ENCODE measurements around the gene SSUH2.
"Not testable (repeated sequence)": the region's sequence is repeated elsewhere in the genome, so short reads cannot be mapped to it uniquely, and the experiment has no call there.

Gene SSUH2

GRCh38 chr3:8593021-8593827 lies 51.4 kb downstream of the SSUH2 start:
- DNase-seq (ENCODE audit: low read depth in 1 of 2, low spot score in 1 of 2): no peak
- in situ Hi-C loops (cut with HindIII; ENCODE audit: low pct_unique_long_range_greater_than_20kb, low sequenced_read_pairs): no loop called here
- no peak for TF ChIP-seq JUND (IDR thresholded peaks at IDR 0.05; ENCODE audit: low read depth)

GRCh38 chr3:8589880-8590556 lies 54.6 kb downstream of the SSUH2 start:
- no peak for TF ChIP-seq JUND (IDR thresholded peaks at IDR 0.05; ENCODE audit: low read depth)
- in situ Hi-C loops (cut with HindIII; ENCODE audit: low pct_unique_long_range_greater_than_20kb, low sequenced_read_pairs): no loop called here
- DNase-seq (ENCODE audit: low read depth in 1 of 2, low spot score in 1 of 2): no peak

DNA sequence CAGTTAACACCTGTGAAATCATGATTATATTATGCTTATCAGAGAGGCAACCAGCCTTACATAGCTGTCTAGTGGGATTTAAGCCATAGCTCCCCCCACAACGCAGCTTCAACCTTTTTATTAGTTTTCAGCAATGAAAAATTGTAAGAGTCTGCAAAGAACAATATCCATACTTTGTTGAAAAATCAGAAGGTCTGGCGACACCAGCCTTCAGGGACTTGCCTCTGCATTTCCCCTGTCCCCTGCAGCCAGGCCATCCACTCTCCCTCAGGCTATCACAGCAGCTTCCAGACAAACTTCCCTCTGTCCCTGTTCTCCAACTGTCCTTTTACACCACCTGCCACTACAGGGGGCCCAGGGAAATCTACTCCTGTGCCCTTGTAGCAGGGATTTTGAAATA lies 59.9 kb downstream of the SSUH2 start:
- no peak for DNase-seq (ENCODE audit: low read depth in 1 of 2, low spot score in 1 of 2)
- no peak for TF ChIP-seq JUND (IDR thresholded peaks at IDR 0.05; ENCODE audit: low read depth)
- in situ Hi-C loops (cut with HindIII; ENCODE audit: low pct_unique_long_range_greater_than_20kb, low sequenced_read_pairs): no loop called here

DNA sequence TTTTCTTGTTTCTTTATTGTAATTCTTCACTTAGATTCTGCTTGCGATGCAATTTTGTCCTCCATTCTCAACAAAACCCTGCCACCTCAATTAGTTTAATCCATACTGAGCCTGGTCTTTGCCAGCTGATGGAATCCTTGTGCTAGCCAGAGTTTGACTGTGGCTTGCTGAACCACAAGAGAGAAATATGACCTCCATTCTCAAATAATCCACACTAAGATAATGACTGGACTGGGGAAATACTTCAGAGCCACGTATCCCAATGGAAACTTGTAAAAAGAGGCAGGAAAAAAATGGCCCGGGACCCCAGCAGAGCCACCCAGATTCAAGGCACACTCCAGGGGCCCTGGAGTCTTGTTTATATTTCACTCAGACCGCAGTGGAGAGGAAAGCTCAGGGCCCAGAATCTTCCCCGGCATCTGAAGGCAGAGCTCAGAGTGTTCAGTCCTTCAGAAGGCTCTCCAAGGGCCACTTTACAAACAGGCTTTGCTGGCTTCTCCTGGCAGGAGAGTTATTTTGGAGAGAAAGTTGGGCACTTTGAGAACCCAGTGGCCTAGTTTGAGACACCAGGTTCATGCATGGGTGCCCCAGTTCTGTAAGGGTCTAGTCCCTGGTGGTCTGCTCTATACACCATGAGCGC lies 62.7 kb downstream of the SSUH2 start:
- no peak for DNase-seq (ENCODE audit: low read depth in 1 of 2, low spot score in 1 of 2)
- TF ChIP-seq JUND (IDR thresholded peaks at IDR 0.05; ENCODE audit: low read depth): no peak
- in situ Hi-C loops (cut with HindIII; ENCODE audit: low pct_unique_long_range_greater_than_20kb, low sequenced_read_pairs): no loop called here

DNA sequence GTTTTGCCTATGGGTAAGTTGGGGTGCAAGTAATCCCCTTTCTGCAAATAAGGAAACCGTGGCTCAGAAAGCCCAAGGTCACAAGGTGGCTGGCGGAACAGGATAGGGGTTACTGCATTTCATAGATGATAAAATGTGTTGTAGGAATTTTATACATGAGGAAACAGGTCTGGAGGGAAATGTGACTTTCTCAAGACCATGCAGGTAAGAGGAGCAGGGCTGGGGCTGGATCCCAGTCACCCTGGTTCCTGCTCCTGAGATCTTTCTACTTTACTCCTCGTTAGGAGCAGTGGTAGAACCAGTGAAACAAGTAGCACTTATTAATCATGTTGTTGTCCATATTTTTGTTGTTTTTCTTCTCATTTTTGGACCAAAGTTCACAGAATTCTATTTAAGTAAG lies 63.2 kb downstream of the SSUH2 start:
- DNase-seq (ENCODE audit: low read depth in 1 of 2, low spot score in 1 of 2): no peak
- in situ Hi-C loops (cut with HindIII; ENCODE audit: low pct_unique_long_range_greater_than_20kb, low sequenced_read_pairs): no loop called here
- TF ChIP-seq JUND (IDR thresholded peaks at IDR 0.05; ENCODE audit: low read depth): no peak

- in situ Hi-C loops (cut with HindIII; ENCODE audit: low pct_unique_long_range_greater_than_20kb, low sequenced_read_pairs); DNase-seq (ENCODE audit: low read depth in 1 of 2, low spot score in 1 of 2): not testable (repeated sequence)
Observed at GRCh38 chr3:8580434-8580833, 64.2 kb downstream of the SSUH2 start.

DNA sequence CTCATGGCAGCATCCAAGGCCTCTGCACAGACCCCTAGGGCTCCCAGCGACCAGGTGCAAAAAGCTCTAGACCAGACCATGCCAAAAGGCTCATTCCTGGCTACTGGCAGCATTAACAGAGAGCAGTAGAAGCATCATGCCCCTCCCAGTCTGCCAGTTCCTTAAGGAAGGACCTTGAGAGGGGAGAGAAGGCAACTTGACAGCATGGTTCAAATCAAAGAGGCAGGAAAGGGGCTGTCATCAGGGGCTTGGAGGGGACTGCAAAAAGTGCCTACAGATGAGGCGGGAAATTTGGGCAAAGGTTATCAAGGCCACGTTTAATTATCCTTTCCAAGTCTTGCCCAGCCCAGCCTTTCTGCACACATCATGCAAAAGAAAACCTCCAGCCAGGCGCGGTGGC lies 64.7 kb downstream of the SSUH2 start:
- TF ChIP-seq JUND (IDR thresholded peaks at IDR 0.05; ENCODE audit: low read depth): no peak
- no peak for DNase-seq (ENCODE audit: low read depth in 1 of 2, low spot score in 1 of 2)
- in situ Hi-C loops (cut with HindIII; ENCODE audit: low pct_unique_long_range_greater_than_20kb, low sequenced_read_pairs): no loop called here

DNA sequence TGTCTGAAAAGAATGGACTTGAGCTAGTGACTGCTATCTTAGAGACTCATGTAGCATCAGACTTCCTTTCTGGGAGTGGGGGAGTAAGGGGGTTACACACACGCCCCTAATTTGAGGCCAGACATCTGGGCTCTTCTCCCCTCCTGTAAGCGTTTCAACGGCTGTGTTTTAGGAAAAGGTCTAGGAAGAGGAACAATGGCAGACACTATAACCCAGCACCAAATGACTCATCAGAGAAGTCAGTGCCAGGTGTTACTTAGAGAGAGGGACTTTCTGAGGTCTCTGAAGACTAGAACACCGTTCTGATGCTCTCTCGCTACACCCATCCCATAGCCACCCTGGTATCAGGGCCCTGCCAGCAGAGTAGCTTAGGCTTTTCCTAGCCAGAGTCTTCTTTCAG lies 65.5 kb downstream of the SSUH2 start:
- no peak for DNase-seq (ENCODE audit: low read depth in 1 of 2, low spot score in 1 of 2)
- no peak for TF ChIP-seq JUND (IDR thresholded peaks at IDR 0.05; ENCODE audit: low read depth)
- in situ Hi-C loops (cut with HindIII; ENCODE audit: low pct_unique_long_range_greater_than_20kb, low sequenced_read_pairs): no loop called here

- in situ Hi-C loops (cut with HindIII; ENCODE audit: low pct_unique_long_range_greater_than_20kb, low sequenced_read_pairs): no loop called here
- DNase-seq (ENCODE audit: low read depth in 1 of 2, low spot score in 1 of 2): no peak
- no peak for TF ChIP-seq JUND (IDR thresholded peaks at IDR 0.05; ENCODE audit: low read depth)
Observed at GRCh38 chr3:8578282-8578681, 66.3 kb downstream of the SSUH2 start.

GRCh38 chr3:8576841-8577571 lies 67.6 kb downstream of the SSUH2 start:
- no peak for DNase-seq (ENCODE audit: low read depth in 1 of 2, low spot score in 1 of 2)
- in situ Hi-C loops (cut with HindIII; ENCODE audit: low pct_unique_long_range_greater_than_20kb, low sequenced_read_pairs): no loop called here
- TF ChIP-seq JUND (IDR thresholded peaks at IDR 0.05; ENCODE audit: low read depth): no peak

DNA sequence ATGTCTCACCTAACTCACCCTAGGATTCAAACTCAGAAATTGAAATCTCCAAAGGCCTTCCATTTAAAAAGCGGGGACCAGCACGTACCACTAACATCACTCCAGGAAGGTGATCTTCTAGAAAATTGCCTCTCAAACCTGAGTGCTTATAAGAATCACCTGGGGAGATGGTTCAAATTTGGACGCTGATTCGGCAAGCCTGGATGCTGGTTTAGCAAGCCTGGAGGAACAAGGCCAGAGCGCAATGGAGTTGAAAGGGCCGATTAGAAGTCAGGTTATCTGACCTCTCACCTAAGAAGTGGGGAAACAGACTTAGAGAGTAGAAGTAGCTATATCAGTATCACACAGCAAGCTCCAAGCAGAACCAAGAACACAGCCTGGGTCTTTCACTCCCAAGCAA lies 68.2 kb downstream of the SSUH2 start:
- in situ Hi-C loops (cut with HindIII; ENCODE audit: low pct_unique_long_range_greater_than_20kb, low sequenced_read_pairs): no loop called here
- no peak for DNase-seq (ENCODE audit: low read depth in 1 of 2, low spot score in 1 of 2)
- TF ChIP-seq JUND (IDR thresholded peaks at IDR 0.05; ENCODE audit: low read depth): no peak

- in situ Hi-C loops (cut with HindIII; ENCODE audit: low pct_unique_long_range_greater_than_20kb, low sequenced_read_pairs): no loop called here
- DNase-seq (ENCODE audit: low read depth in 1 of 2, low spot score in 1 of 2): no peak
- no peak for TF ChIP-seq JUND (IDR thresholded peaks at IDR 0.05; ENCODE audit: low read depth)
Observed at GRCh38 chr3:8575364-8576104, 69.1 kb downstream of the SSUH2 start.
